HepG2 (cell line): Measurements from ENCODE around the gene SMPD3.

Experiments used
- ATF3 ChIP-seq: sonication (generic); formaldehyde crosslinking; IDR thresholded peaks from 2 replicates; pipeline ENCODE4 v1.4.0; 2020; ENCODE audit warnings: missing genetic modification reagents
- ATF6 ChIP-seq: sonication (generic); formaldehyde crosslinking; conservative IDR thresholded peaks from 2 replicates; pipeline ENCODE4 v1.4.0; 2020; ENCODE audit warnings: missing genetic modification reagents
- ESRRA ChIP-seq: sonication (generic); formaldehyde crosslinking; IDR thresholded peaks from 2 replicates; pipeline ENCODE4 v1.5.1; 2020; ENCODE audit warnings: mild to moderate bottlenecking, low read depth, missing genetic modification reagents
- POLR2A ChIP-seq, 2 experiments: IDR thresholded peaks; 2 replicates each; pipeline ENCODE4 v1.6.1; 2011; ENCODE audit warnings: low read depth in 2 of 2, low read length in 2 of 2, mild to moderate bottlenecking in 1 of 2, moderate library complexity in 1 of 2; ENCODE audit not compliant: insufficient read depth in 1 of 2
- POLR2AphosphoS5 ChIP-seq: IDR thresholded peaks from 2 replicates; pipeline ENCODE4 v1.6.1; 2012; ENCODE audit warnings: low read depth, low read length
- RFXAP ChIP-seq: sonication (generic); formaldehyde crosslinking; IDR thresholded peaks from 2 replicates; pipeline ENCODE4 v1.4.0; 2020; ENCODE audit warnings: missing genetic modification reagents, borderline replicate concordance
- SRSF1 ChIP-seq: fragments of 200-400 bp; formaldehyde crosslinking; optimal IDR thresholded peaks from 2 replicates; pipeline ENCODE3; 2017; ENCODE audit warnings: mild to moderate bottlenecking, low read depth, low read length, moderate library complexity
- TCF12 ChIP-seq, 2 experiments: fragments of 450-650 bp in 1 of 2; sonication (generic) in 1 of 2; formaldehyde crosslinking in 1 of 2; IDR thresholded peaks; 2 replicates each; pipeline versions ENCODE4 v1.6.1 to v1.8.0; 2017 to 2022; ENCODE audit warnings: antibody characterized with exemption in 1 of 2, mild to moderate bottlenecking in 1 of 2, missing genetic modification reagents in 1 of 2, moderate library complexity in 1 of 2
- TGIF2 ChIP-seq: IDR thresholded peaks from 2 replicates; pipeline ENCODE4 v1.6.1; 2016; ENCODE audit warnings: control low read depth, missing compliant biosample characterization
- ZNF292 ChIP-seq: sonication (generic); formaldehyde crosslinking; IDR thresholded peaks from 2 replicates; pipeline ENCODE4 v1.8.1; 2022; ENCODE audit warnings: mild to moderate bottlenecking, low read depth, missing genetic modification reagents, borderline replicate concordance
- TF ChIP-seq, protein P1 (sequence below): sonication (generic); formaldehyde crosslinking; IDR thresholded peaks from 2 replicates; pipeline ENCODE4 v1.4.0; 2020; ENCODE audit warnings: low read depth, missing genetic modification reagents

- TF ChIP-seq ATF3 (CRISPR knock-in tag), result no peak
- TF ChIP-seq SRSF1, result no peak
- TF ChIP-seq TGIF2 (CRISPR knock-in tag), result no peak
- TF ChIP-seq POLR2A (IDR thresholded peaks at IDR 0.05; ENCODE audit: insufficient read depth in 1 of 2, low read depth in 2 of 2, low read length in 2 of 2), result no peak
- TF ChIP-seq, protein P1, sequence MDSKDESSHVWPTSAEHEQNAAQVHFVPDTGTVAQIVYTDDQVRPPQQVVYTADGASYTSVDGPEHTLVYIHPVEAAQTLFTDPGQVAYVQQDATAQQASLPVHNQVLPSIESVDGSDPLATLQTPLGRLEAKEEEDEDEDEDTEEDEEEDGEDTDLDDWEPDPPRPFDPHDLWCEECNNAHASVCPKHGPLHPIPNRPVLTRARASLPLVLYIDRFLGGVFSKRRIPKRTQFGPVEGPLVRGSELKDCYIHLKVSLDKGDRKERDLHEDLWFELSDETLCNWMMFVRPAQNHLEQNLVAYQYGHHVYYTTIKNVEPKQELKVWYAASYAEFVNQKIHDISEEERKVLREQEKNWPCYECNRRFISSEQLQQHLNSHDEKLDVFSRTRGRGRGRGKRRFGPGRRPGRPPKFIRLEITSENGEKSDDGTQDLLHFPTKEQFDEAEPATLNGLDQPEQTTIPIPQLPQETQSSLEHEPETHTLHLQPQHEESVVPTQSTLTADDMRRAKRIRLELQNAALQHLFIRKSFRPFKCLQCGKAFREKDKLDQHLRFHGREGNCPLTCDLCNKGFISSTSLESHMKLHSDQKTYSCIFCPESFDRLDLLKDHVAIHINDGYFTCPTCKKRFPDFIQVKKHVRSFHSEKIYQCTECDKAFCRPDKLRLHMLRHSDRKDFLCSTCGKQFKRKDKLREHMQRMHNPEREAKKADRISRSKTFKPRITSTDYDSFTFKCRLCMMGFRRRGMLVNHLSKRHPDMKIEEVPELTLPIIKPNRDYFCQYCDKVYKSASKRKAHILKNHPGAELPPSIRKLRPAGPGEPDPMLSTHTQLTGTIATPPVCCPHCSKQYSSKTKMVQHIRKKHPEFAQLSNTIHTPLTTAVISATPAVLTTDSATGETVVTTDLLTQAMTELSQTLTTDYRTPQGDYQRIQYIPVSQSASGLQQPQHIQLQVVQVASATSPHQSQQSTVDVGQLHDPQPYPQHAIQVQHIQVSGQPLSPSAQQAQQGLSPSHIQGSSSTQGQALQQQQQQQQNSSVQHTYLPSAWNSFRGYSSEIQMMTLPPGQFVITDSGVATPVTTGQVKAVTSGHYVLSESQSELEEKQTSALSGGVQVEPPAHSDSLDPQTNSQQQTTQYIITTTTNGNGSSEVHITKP, result no peak
- no peak for TF ChIP-seq POLR2AphosphoS5
- TF ChIP-seq ESRRA, result no peak
- no peak for TF ChIP-seq ATF6 (CRISPR knock-in tag)
- no peak for TF ChIP-seq RFXAP (CRISPR knock-in tag)
- TF ChIP-seq TCF12 (IDR thresholded peaks at IDR 0.05), result no peak
- TF ChIP-seq TCF12 (CRISPR knock-in tag; IDR thresholded peaks at IDR 0.05), result no peak
- TF ChIP-seq ZNF292 (CRISPR knock-in tag), result no peak
Measured at GRCh38 chr16:68357521-68357922, 90.8 kb downstream of the SMPD3 start.
